HFF-Myc (cell line): ENCODE data around the gene DKK3.
A peak's percentile ranks its signal among the peaks of the same experiment; 100 is the strongest.
"Not testable (repeated sequence)": the region's sequence is repeated elsewhere in the genome, so short reads cannot be mapped to it uniquely, and the experiment has no call there.

Source experiments
- DNase-seq: peaks from one replicate; pipeline ENCODE4 v3.0.0-alpha.2; 2011; ENCODE audit warnings: low read depth; ENCODE audit errors: extremely low read depth
- H3K4me3 ChIP-seq: replicated peaks from 2 replicates; pipeline ENCODE4 v1.5.1; 2011; ENCODE audit warnings: low read depth, mild to moderate bottlenecking, control low read depth, low read length
- CTCF ChIP-seq: IDR thresholded peaks from 2 replicates; pipeline ENCODE4 v1.5.1; 2012; ENCODE audit warnings: mild to moderate bottlenecking, low read depth, low read length, control low read depth; ENCODE audit errors: missing control alignments

DKK3 gene

GRCh38 chr11:12043959-12044791 lies 35.7 kb upstream of the DKK3 start:
- peak overlapping the region; percentile 25 for H3K4me3 ChIP-seq
- DNase-seq: peak; percentile 95
- peak; percentile 82 for TF ChIP-seq CTCF

DNA sequence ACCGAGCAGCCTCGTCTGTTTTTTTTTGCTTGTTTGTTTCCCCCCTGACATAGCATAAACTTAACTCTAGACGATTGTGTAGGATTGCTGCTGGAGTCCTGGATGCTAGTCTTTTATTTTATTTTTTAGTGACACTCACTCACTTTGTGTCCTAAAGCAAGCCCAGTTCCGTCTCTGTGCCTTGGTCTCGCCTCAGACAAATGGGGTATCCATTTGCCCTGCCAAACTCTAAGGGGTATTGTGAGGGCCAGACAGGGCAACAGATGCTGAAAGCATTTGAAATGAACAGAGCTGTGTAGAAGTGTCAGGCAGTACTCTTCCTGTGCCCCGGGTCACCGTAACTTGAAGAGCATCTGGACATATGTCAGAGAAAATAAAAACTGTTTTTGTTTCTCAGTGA lies 34.8 kb upstream of the DKK3 start:
- no peak for TF ChIP-seq CTCF
- no peak for DNase-seq
- no peak overlapping the region for H3K4me3 ChIP-seq

DNA sequence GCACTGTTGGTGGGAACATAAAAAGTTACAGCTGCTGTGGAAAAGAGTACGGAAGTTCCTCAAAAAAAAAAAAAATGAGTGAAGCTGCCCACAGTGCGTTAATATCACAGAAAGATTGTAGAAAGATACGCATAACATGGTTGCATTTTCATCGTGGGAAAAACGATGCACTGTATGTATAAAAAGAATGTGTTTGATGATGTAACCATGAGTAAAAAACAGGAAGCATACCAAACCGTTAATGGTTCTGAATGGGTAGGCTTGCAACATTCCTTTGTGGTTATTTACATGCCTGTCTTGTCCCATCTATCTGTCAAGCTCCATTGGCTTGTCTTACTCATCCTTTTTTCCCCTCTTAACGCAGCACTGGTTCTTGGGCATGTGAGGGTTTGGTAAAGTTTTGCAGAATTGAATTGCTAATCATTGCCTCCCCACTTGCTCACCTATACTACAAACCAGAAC lies 33.8 kb upstream of the DKK3 start:
- TF ChIP-seq CTCF: no peak
- DNase-seq: peak; percentile 85
- H3K4me3 ChIP-seq: no peak overlapping the region

- DNase-seq, H3K4me3 ChIP-seq: not testable (repeated sequence)
Measured at GRCh38 chr11:12040719-12041118, 32.3 kb upstream of the DKK3 start.

DNA sequence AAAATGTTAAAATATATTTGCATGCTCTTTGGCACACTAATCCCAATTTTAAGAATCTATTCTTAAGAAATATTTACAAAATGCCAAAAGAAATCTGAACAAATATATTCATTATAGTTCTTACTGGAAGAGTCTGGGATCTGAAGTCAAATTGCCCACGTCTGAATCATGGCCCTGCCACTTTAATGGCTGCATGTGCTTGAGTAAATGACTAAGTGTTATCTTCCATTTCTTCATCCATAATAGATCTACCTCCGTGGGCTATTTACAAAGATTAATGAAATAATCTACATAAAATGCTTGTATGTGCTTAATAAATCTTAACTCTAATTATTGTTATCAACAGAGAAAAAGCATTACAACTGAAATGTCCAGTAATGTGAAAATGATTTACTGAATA lies 24.5 kb upstream of the DKK3 start:
- DNase-seq: no peak
- H3K4me3 ChIP-seq: no peak overlapping the region
- TF ChIP-seq CTCF: no peak

DNA sequence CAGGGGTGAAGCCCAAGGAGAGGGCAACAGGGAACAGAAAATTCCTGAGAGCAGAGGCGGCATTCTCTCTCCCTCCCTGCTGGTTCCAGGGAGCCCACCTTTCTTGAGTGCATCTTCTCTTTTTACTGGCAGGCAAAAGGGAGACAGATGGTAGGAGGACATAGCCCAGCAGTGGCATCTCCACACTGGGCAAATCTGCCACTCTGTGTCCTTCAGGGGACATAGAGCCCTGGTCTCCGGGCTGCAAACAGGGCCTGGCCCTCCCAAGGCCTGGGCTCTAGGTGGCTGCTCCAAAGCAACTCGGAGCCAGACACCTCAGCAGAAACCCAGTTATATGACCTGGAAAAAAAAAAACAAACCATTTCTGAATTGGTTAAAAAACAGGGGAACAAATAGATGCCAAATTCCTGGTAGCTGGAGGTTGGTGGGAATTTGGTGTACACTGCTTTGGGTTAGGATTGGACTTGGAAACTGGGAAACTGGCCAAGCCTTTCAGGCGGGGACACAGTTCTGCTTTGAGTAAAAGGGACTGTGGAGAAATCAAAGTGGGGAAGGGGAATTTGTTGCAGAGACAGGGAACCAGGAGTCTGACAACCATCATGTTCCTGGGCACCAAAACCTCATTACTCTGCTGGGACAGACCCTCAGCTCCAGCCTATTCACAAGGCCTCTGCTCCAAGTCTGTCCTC lies 23.6 kb upstream of the DKK3 start:
- TF ChIP-seq CTCF: no peak
- no peak overlapping the region for H3K4me3 ChIP-seq
- no peak for DNase-seq

- TF ChIP-seq CTCF: no peak
- peak; percentile 29 for DNase-seq
- no peak overlapping the region for H3K4me3 ChIP-seq
Measured at GRCh38 chr11:12029738-12030363, 21.4 kb upstream of the DKK3 start.
